Activated CD4-positive, alpha-beta T cell treated with anti-CD3 and anti-CD28 coated beads for 24 hours (primary cell): ENCODE data around the gene TSR1.

Experiments used
- DNase-seq, 2 donors: peaks; one replicate each; pipeline ENCODE4 v3.0.0-alpha.2; 2020; ENCODE audit warnings: low read depth in 2 of 2

The TSR1 gene

GRCh38 chr17:2369039-2369438 is 32.8 kb upstream of the TSR1 start:
- DNase-seq, result no peak

- no peak for DNase-seq
Observed at GRCh38 chr17:2368359-2368758, 32.1 kb upstream of the TSR1 start.

GRCh38 chr17:2366747-2367494 is 30.7 kb upstream of the TSR1 start:
- DNase-seq, result no peak

GRCh38 chr17:2365132-2365531 is 28.9 kb upstream of the TSR1 start:
- DNase-seq, result no peak

GRCh38 chr17:2364763-2365116 is 28.5 kb upstream of the TSR1 start:
- DNase-seq, result no peak

- no peak for DNase-seq
Observed at GRCh38 chr17:2363851-2364762, 27.9 kb upstream of the TSR1 start.

GRCh38 chr17:2363318-2363717 is 27.1 kb upstream of the TSR1 start:
- no peak for DNase-seq

- no peak for DNase-seq
Observed at GRCh38 chr17:2362881-2363280, 26.6 kb upstream of the TSR1 start.

GRCh38 chr17:2362416-2362815 is 26.2 kb upstream of the TSR1 start:
- no peak for DNase-seq

- no peak for DNase-seq
Observed at GRCh38 chr17:2362016-2362415, 25.8 kb upstream of the TSR1 start.

GRCh38 chr17:2361010-2361760 is 24.9 kb upstream of the TSR1 start:
- no peak for DNase-seq

GRCh38 chr17:2357931-2358434 is 21.7 kb upstream of the TSR1 start:
- DNase-seq, result no peak

- DNase-seq, result no peak
Observed at GRCh38 chr17:2357237-2357636, 21.0 kb upstream of the TSR1 start.

GRCh38 chr17:2354311-2354710 is 18.1 kb upstream of the TSR1 start:
- no peak for DNase-seq

- no peak for DNase-seq
Observed at GRCh38 chr17:2351269-2351668, 15.0 kb upstream of the TSR1 start.

- DNase-seq, result no peak
Observed at GRCh38 chr17:2347805-2348685, 11.8 kb upstream of the TSR1 start.

GRCh38 chr17:2346475-2346874 is 10.2 kb upstream of the TSR1 start:
- DNase-seq, result no peak

- DNase-seq, result no peak
Observed at GRCh38 chr17:2344528-2344927, 8.3 kb upstream of the TSR1 start.

GRCh38 chr17:2343421-2343820 is 7.2 kb upstream of the TSR1 start:
- DNase-seq, result no peak

- no peak for DNase-seq
Observed at GRCh38 chr17:2338315-2338657, 2.0 kb upstream of the TSR1 start.
